PFSK-1 (cell line): ENCODE results near the gene C9orf152.

Experiments used
- FOXP2 ChIP-seq: optimal IDR thresholded peaks from 2 replicates; pipeline ENCODE3; 2011; ENCODE audit warnings: borderline replicate concordance, control low read depth, inconsistent platforms; ENCODE audit not compliant: insufficient read depth; ENCODE audit errors: extremely low read length, extremely low read depth
- POLR2AphosphoS5 ChIP-seq: IDR thresholded peaks from 2 replicates; pipeline ENCODE4 v1.6.1; 2012; ENCODE audit warnings: low read depth, mild to moderate bottlenecking, control low read depth, low read length, moderate library complexity
- REST ChIP-seq, 2 experiments: IDR thresholded peaks; 2 replicates each; pipeline versions ENCODE4 v1.6.1 to v1.8.0; 2011 to 2012; ENCODE audit warnings: low read depth in 2 of 2, low read length in 2 of 2, control low read depth in 1 of 2, inconsistent platforms in 1 of 2, mild to moderate bottlenecking in 1 of 2, moderate library complexity in 1 of 2; ENCODE audit not compliant: insufficient read depth in 1 of 2
- SIN3A ChIP-seq: IDR thresholded peaks from 2 replicates; pipeline ENCODE4 v1.6.1; 2012; ENCODE audit warnings: mild to moderate bottlenecking, low read length, moderate library complexity, borderline replicate concordance; ENCODE audit not compliant: insufficient read depth
- TAF1 ChIP-seq: IDR thresholded peaks from 2 replicates; pipeline ENCODE4 v1.6.1; 2012; ENCODE audit warnings: low read length, control low read depth, borderline replicate concordance; ENCODE audit not compliant: insufficient read depth

DNA sequence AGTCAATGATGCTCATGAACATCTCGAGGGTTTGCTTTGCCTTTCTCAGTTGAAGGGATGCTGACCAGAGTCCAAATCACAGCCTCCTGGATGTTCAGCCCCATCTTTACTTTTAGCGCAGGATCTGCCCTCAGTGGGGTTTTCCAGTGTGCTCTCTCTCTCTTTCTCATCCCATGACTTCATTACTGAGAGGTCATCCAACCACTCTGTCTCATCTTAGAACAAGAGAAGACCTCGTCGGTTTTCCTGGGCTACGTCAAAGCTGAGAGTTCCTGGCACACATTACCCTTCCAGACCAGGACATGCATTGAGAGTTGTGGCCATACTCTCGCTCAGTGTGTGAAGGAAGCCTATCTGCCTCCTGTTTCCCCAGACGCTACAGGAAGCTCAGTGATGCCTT, 47.3 kb downstream of the C9orf152 start:
- TF ChIP-seq TAF1 (no peak), REST (IDR thresholded peaks at IDR 0.05; ENCODE audit: insufficient read depth in 1 of 2, low read depth in 2 of 2, low read length in 2 of 2) (no peak), POLR2AphosphoS5 (no peak), SIN3A (no peak), FOXP2 (no peak)
